SK-N-SH (cell line): ENCODE data around the gene C5orf22. TPM values are rescaled to one million over a fixed set of nuclear protein-coding genes. Genes with fewer than 3 reads are reported as not detected.

Experiments used
- CTCF ChIA-PET: fragments of 300-600, 350-600 bp; formaldehyde crosslinking; extraction: SDS; loops from one replicate; lab custom pipeline; 2021; lab: Yijun Ruan, JAX
- POLR2A ChIA-PET: fragments of 350-600 bp; sonication (Branson Sonifier 250); formaldehyde crosslinking; extraction: SDS; loops from one replicate; lab custom pipeline; 2020; ENCODE audit warnings: antibody characterized with exemption, inconsistent platforms; lab: Yijun Ruan, JAX
- DNase-seq: peaks from one replicate; pipeline ENCODE4 v3.0.0; 2012
- H2AFZ ChIP-seq: fragments of 200-600 bp; sonication (generic); 2 replicates; pipeline ENCODE4 v1.8.1; 2016; ENCODE audit warnings: antibody characterized with exemption, mild to moderate bottlenecking, low read depth
- H3F3A ChIP-seq: fragments of 200-600 bp; sonication (generic); replicated peaks from 2 replicates; pipeline ENCODE3; 2016; ENCODE audit warnings: antibody characterized with exemption, mild to moderate bottlenecking; ENCODE audit not compliant: insufficient read depth
- H3K27ac ChIP-seq, 2 experiments: fragments of 200-500 bp in 1 of 2; fragments of 200-600 bp in 1 of 2; sonication (Bioruptor generic) in 1 of 2; sonication (generic), shearing (Covaris generic) in 1 of 2; 2 replicates each; pipeline versions ENCODE4 v1.5.1 to v1.6.1; 2014 to 2016; ENCODE audit warnings: low read depth in 2 of 2, inconsistent platforms in 1 of 2, low read length in 1 of 2, mild to moderate bottlenecking in 1 of 2, mixed read lengths in 1 of 2
- H3K27me3 ChIP-seq: fragments of 200-600 bp; sonication (generic), shearing (Covaris generic); 2 replicates; pipeline ENCODE4 v1.6.1; 2016; ENCODE audit warnings: mixed run types; ENCODE audit not compliant: insufficient read depth
- H3K36me3 ChIP-seq, 2 experiments: fragments of 200-500 bp in 1 of 2; fragments of 200-600 bp in 1 of 2; sonication (Bioruptor generic) in 1 of 2; sonication (generic) in 1 of 2; replicated peaks in 1 of 2; 2 replicates each; pipeline versions ENCODE3 to v1.5.1; 2014 to 2016; ENCODE audit warnings: low read length in 1 of 2, mild to moderate bottlenecking in 1 of 2; ENCODE audit not compliant: insufficient read depth in 2 of 2, control insufficient read depth in 1 of 2
- H3K4me1 ChIP-seq, 2 experiments: fragments of 200-500 bp in 1 of 2; fragments of 200-600 bp in 1 of 2; sonication (Bioruptor generic) in 1 of 2; sonication (generic), shearing (Covaris generic) in 1 of 2; 2 replicates each; pipeline versions ENCODE4 v1.5.1 to v1.6.1; 2014 to 2016; ENCODE audit warnings: low read depth in 1 of 2, low read length in 1 of 2, mixed run types in 1 of 2; ENCODE audit not compliant: insufficient read depth in 2 of 2, control insufficient read depth in 1 of 2
- H3K4me2 ChIP-seq: fragments of 200-600 bp; sonication (generic), shearing (Covaris generic); 2 replicates; pipeline ENCODE4 v1.6.1; 2017; ENCODE audit warnings: mixed run types
- H3K4me3 ChIP-seq, 2 experiments: fragments of 200-500 bp in 1 of 2; fragments of 200-600 bp in 1 of 2; sonication (Bioruptor generic) in 1 of 2; sonication (generic), shearing (Covaris generic) in 1 of 2; 2 replicates each; pipeline versions ENCODE4 v1.5.1 to v1.8.1; 2014 to 2016; ENCODE audit warnings: low read depth in 2 of 2, inconsistent platforms in 1 of 2, low read length in 1 of 2, mild to moderate bottlenecking in 1 of 2, mixed read lengths in 1 of 2, moderate library complexity in 1 of 2
- H3K79me2 ChIP-seq: fragments of 200-600 bp; sonication (generic); 2 replicates; pipeline ENCODE4 v1.8.1; 2017; ENCODE audit warnings: mild to moderate bottlenecking; ENCODE audit not compliant: insufficient read depth
- H3K9ac ChIP-seq: fragments of 200-600 bp; sonication (generic); 2 replicates; pipeline ENCODE4 v1.6.1; 2017; ENCODE audit warnings: mixed run types
- H3K9me2 ChIP-seq: fragments of 200-600 bp; sonication (generic); 2 replicates; pipeline ENCODE4 v1.6.1; 2017; ENCODE audit warnings: mixed run types
- H3K9me3 ChIP-seq: fragments of 200-600 bp; sonication (generic); 2 replicates; pipeline ENCODE4 v1.6.1; 2017; ENCODE audit warnings: mixed run types, mild to moderate bottlenecking, moderate library complexity
- H4K20me1 ChIP-seq: fragments of 200-600 bp; sonication (generic); 2 replicates; pipeline ENCODE4 v1.6.1; 2017; ENCODE audit warnings: mild to moderate bottlenecking, mixed run types; ENCODE audit not compliant: insufficient read depth
- CHD2 ChIP-seq: fragments of 150-350 bp; IDR thresholded peaks from 2 replicates; pipeline ENCODE4 v1.6.1; 2018; ENCODE audit warnings: low read length; ENCODE audit not compliant: partially characterized antibody
- CTCF ChIP-seq: fragments of 200-600 bp; sonication (generic); IDR thresholded peaks from 2 replicates; pipeline ENCODE4 v1.6.1; 2017; ENCODE audit warnings: antibody characterized with exemption, mild to moderate bottlenecking, moderate library complexity
- ELF1 ChIP-seq: IDR thresholded peaks from 2 replicates; pipeline ENCODE4 v1.4.0; 2012
- EP300 ChIP-seq, 2 experiments: IDR thresholded peaks; 2 replicates each; pipeline versions ENCODE4 v1.4.0 to v1.6.1; 2012; ENCODE audit warnings: borderline replicate concordance in 1 of 2, low read depth in 1 of 2, low read length in 1 of 2
- EZH2phosphoT487 ChIP-seq: fragments of 200-600 bp; sonication (generic); IDR thresholded peaks from 2 replicates; pipeline ENCODE4 v1.6.1; 2017; ENCODE audit warnings: low read depth, mixed run types, mild to moderate bottlenecking, antibody characterized with exemption, moderate library complexity, borderline replicate concordance
- FOXJ3 ChIP-seq: sonication (generic); formaldehyde crosslinking; IDR thresholded peaks from 2 replicates; pipeline ENCODE4 v1.5.1; 2020; ENCODE audit warnings: mild to moderate bottlenecking, missing genetic modification reagents
- GABPA ChIP-seq: IDR thresholded peaks from 2 replicates; pipeline ENCODE4 v1.4.0; 2012; ENCODE audit warnings: low read depth, mild to moderate bottlenecking
- IRF3 ChIP-seq: fragments of 150-350 bp; IDR thresholded peaks from 2 replicates; pipeline ENCODE4 v1.6.1; 2016; ENCODE audit warnings: mild to moderate bottlenecking, low read depth, low read length
- JUND ChIP-seq: IDR thresholded peaks from 2 replicates; pipeline ENCODE4 v1.4.0; 2012
- NFIC ChIP-seq: IDR thresholded peaks from 2 replicates; pipeline ENCODE4 v1.4.0; 2012; ENCODE audit warnings: borderline replicate concordance
- PBX3 ChIP-seq: IDR thresholded peaks from 2 replicates; pipeline ENCODE4; 2012
- RCOR1 ChIP-seq: fragments of 150-350 bp; IDR thresholded peaks from 2 replicates; pipeline ENCODE4 v1.6.1; 2017; ENCODE audit warnings: antibody characterized with exemption, low read length
- REST ChIP-seq: IDR thresholded peaks from 2 replicates; pipeline ENCODE4 v1.6.1; 2012; ENCODE audit warnings: mild to moderate bottlenecking, low read depth, low read length, moderate library complexity
- SIN3A ChIP-seq: IDR thresholded peaks from 2 replicates; pipeline ENCODE4 v1.6.1; 2012; ENCODE audit warnings: low read depth, mild to moderate bottlenecking, low read length, moderate library complexity, borderline replicate concordance
- SMC3 ChIP-seq: IDR thresholded peaks from 2 replicates; pipeline ENCODE4 v1.6.1; 2012; ENCODE audit warnings: low read depth, low read length, improper control_type of control experiment
- TAF1 ChIP-seq: IDR thresholded peaks from 2 replicates; pipeline ENCODE4 v1.6.1; 2012; ENCODE audit warnings: low read depth, mild to moderate bottlenecking, low read length, moderate library complexity, borderline replicate concordance
- TCF12 ChIP-seq: IDR thresholded peaks from 2 replicates; pipeline ENCODE4 v1.4.0; 2012
- TEAD4 ChIP-seq: IDR thresholded peaks from 2 replicates; pipeline ENCODE4 v1.4.0; 2012; ENCODE audit warnings: mild to moderate bottlenecking, borderline replicate concordance; ENCODE audit not compliant: insufficient read depth
- USF2 ChIP-seq: fragments of 150-350 bp; IDR thresholded peaks from 2 replicates; pipeline ENCODE4 v1.6.1; 2017; ENCODE audit warnings: antibody characterized with exemption, low read length, low read depth, borderline replicate concordance
- YY1 ChIP-seq: IDR thresholded peaks from 2 replicates; pipeline ENCODE4 v1.4.0; 2012; ENCODE audit warnings: low read depth, mild to moderate bottlenecking
- polyA plus RNA-seq, 3 experiments: library from polyadenylated mRNA; depleted of rRNA; stranded (reverse); fragments of >200 nt; gene quantifications; 2 replicates each; pipeline ENCODE4 v1.2.3, GENCODE V29; 2012

The C5orf22 gene
- polyA plus RNA-seq, 1 of the 3 experiments (the other 2 are of a cell fraction), result 13.6 TPM

- no peak for TF ChIP-seq CHD2
Measured at GRCh38 chr5:31551878-31552277, 19.8 kb downstream of the C5orf22 start (continued).

GRCh38 chr5:31553863-31554262 is 21.8 kb downstream of the C5orf22 start:
- no peak overlapping the region for H3K9ac ChIP-seq
- H3K9me2 ChIP-seq, result no peaks in the 10 kb centered on the region
- no peak overlapping the region for H3K4me2 ChIP-seq
- CTCF ChIA-PET, result interaction anchor here (0.8 to 1.0 kb wide), 2 partner anchors 34 to 255 kb away, joined by 3 read pairs; no protein-coding TSS in a partner anchor
- no peaks in the 10 kb centered on the region for H3K27me3 ChIP-seq
- TF ChIP-seq TEAD4, result no peak
- no peak for TF ChIP-seq YY1
- TF ChIP-seq TAF1, result no peak
- TF ChIP-seq CHD2, result no peak
- no peak for TF ChIP-seq ELF1
- TF ChIP-seq RCOR1, result no peak
- no peak for TF ChIP-seq IRF3
- TF ChIP-seq FOXJ3 (CRISPR knock-in tag), result no peak
- TF ChIP-seq JUND, result no peak
- no peak for TF ChIP-seq TCF12
- TF ChIP-seq SIN3A, result no peak
- TF ChIP-seq GABPA, result no peak
- no peak for TF ChIP-seq PBX3
- no peak for TF ChIP-seq EZH2phosphoT487
- TF ChIP-seq CTCF, result no peak
- no peak for TF ChIP-seq EP300 (IDR thresholded peaks at IDR 0.05; ENCODE audit: borderline replicate concordance in 1 of 2, low read depth in 1 of 2, low read length in 1 of 2)
- no peak for TF ChIP-seq USF2
- no peak for TF ChIP-seq NFIC
- no peak for TF ChIP-seq REST
- TF ChIP-seq SMC3, result no peak
- TF ChIP-seq, all 33 proteins: peak for 0
- Histone ChIP-seq H4K20me1 (no peaks in the 10 kb centered on the region), H3K27ac (peak overlapping the region in 1 of 2 experiments; percentile 9; a peak in 1 of 4 replicates), H2AFZ (no peak overlapping the region), H3K4me3 (no peak overlapping the region), H3K36me3 (peaks cover 38 to 46% of the 10 kb centered on the region in 2 experiments), H3K9me3 (no peaks in the 10 kb centered on the region), H3K4me1 (peaks cover 0 to 13% of the 10 kb centered on the region in 2 experiments; a peak in 1 of 4 replicates), H3K79me2 (no peaks in the 10 kb centered on the region), H3F3A (peaks cover 3% of the 10 kb centered on the region)
- no peak for DNase-seq
- POLR2A ChIA-PET, result no interaction called here
